GM18498 (cell line): Measurements from ENCODE around the gene TGM3.

Experiments used
- ATAC-seq: cut with Tn5 transposase; IDR thresholded peaks from one replicate; pipeline ENCODE4 v1.9.1; 2021; ENCODE audit warnings: mild to moderate bottlenecking, moderate library complexity; ENCODE audit not compliant: unreplicated experiment

Gene TGM3

GRCh38 chr20:2335096-2335870 is 39.5 kb downstream of the TGM3 start:
- no peak for ATAC-seq

- ATAC-seq: no peak
Measured at GRCh38 chr20:2336471-2336870, 40.7 kb downstream of the TGM3 start.

- ATAC-seq: no peak
Measured at GRCh38 chr20:2337142-2337541, 41.3 kb downstream of the TGM3 start.

- no peak for ATAC-seq
Measured at GRCh38 chr20:2338411-2339066, 42.7 kb downstream of the TGM3 start.

- no peak for ATAC-seq
Measured at GRCh38 chr20:2340136-2340535, 44.3 kb downstream of the TGM3 start.

- ATAC-seq: no peak
Measured at GRCh38 chr20:2340823-2341222, 45.0 kb downstream of the TGM3 start.

- no peak for ATAC-seq
Measured at GRCh38 chr20:2341336-2341735, 45.5 kb downstream of the TGM3 start.

GRCh38 chr20:2342243-2342642 is 46.4 kb downstream of the TGM3 start:
- no peak for ATAC-seq

GRCh38 chr20:2346188-2346587 is 50.4 kb downstream of the TGM3 start:
- no peak for ATAC-seq

- ATAC-seq: no peak
Measured at GRCh38 chr20:2348336-2348735, 52.5 kb downstream of the TGM3 start.

GRCh38 chr20:2349801-2350200 is 54.0 kb downstream of the TGM3 start:
- no peak for ATAC-seq

GRCh38 chr20:2350606-2351005 is 54.8 kb downstream of the TGM3 start:
- ATAC-seq: no peak

- no peak for ATAC-seq
Measured at GRCh38 chr20:2353231-2353630, 57.4 kb downstream of the TGM3 start.

- ATAC-seq: no peak
Measured at GRCh38 chr20:2357114-2357513, 61.3 kb downstream of the TGM3 start.

- no peak for ATAC-seq
Measured at GRCh38 chr20:2358006-2358405, 62.2 kb downstream of the TGM3 start.

- ATAC-seq: no peak
Measured at GRCh38 chr20:2361035-2361593, 65.3 kb downstream of the TGM3 start.

- ATAC-seq: no peak
Measured at GRCh38 chr20:2363187-2363586, 67.4 kb downstream of the TGM3 start.

GRCh38 chr20:2363587-2363986 is 67.8 kb downstream of the TGM3 start:
- no peak for ATAC-seq

- no peak for ATAC-seq
Measured at GRCh38 chr20:2364044-2364443, 68.2 kb downstream of the TGM3 start.

- no peak for ATAC-seq
Measured at GRCh38 chr20:2365091-2365490, 69.3 kb downstream of the TGM3 start.

- ATAC-seq: no peak
Measured at GRCh38 chr20:2365666-2366065, 69.9 kb downstream of the TGM3 start.

GRCh38 chr20:2368621-2369020 is 72.8 kb downstream of the TGM3 start:
- ATAC-seq: no peak
